Keratinocyte (primary cell): ENCODE measurements around the gene ZNF682.
"Not testable (repeated sequence)": the region's sequence is repeated elsewhere in the genome, so short reads cannot be mapped to it uniquely, and the experiment has no call there.

Source experiments
- EZH2 ChIP-seq: IDR thresholded peaks from one replicate; pipeline ENCODE4 v1.6.1; 2012; ENCODE audit warnings: inconsistent platforms, mild to moderate bottlenecking, low read length, moderate library complexity
- TF ChIP-seq, protein P1 (sequence below), 3 experiments: IDR thresholded peaks in 1 of 3; conservative IDR thresholded peaks in 1 of 3; optimal IDR thresholded peaks in 1 of 3; 2 replicates in 2 of 3; 3 replicates in 1 of 3; pipeline versions ENCODE3 to v1.5.1; 2011; ENCODE audit warnings: low read length in 3 of 3, mild to moderate bottlenecking in 3 of 3, moderate library complexity in 2 of 3, control low read depth in 1 of 3, inconsistent platforms in 1 of 3; ENCODE audit not compliant: insufficient read depth in 2 of 3; ENCODE audit errors: extremely low read depth in 1 of 3

DNA sequence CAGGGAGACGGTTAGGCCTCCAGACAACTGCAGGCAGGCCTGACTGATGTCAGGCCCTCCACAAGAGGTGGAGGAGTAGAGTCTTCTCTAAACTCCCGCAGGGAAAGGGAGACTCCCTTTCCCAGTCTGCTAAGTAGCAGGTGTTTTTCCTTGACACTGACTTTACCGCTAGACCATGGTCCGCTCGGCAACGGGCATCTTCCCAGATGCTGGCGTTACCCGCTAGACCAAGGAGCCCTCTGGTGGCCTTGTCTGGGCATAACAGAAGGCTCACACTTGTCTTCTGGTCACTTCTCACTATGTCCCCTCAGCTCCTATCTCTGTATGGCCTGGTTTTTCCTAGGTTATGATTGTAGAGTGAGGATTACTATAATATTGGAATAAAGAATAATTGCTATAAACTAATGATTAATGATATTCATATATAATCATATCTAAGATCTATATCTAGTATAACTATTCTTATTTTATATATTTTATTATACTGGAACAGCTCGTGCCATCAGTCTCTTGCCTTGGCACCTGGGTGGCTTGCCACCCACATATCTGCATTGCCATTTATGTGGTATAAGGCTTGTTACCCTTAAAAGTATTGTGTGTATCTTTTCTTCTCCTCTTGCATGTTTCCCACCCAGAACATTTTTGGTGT is 80.0 kb downstream of the ZNF682 start:
- not testable (repeated sequence) for TF ChIP-seq EZH2
- TF ChIP-seq, protein P1, sequence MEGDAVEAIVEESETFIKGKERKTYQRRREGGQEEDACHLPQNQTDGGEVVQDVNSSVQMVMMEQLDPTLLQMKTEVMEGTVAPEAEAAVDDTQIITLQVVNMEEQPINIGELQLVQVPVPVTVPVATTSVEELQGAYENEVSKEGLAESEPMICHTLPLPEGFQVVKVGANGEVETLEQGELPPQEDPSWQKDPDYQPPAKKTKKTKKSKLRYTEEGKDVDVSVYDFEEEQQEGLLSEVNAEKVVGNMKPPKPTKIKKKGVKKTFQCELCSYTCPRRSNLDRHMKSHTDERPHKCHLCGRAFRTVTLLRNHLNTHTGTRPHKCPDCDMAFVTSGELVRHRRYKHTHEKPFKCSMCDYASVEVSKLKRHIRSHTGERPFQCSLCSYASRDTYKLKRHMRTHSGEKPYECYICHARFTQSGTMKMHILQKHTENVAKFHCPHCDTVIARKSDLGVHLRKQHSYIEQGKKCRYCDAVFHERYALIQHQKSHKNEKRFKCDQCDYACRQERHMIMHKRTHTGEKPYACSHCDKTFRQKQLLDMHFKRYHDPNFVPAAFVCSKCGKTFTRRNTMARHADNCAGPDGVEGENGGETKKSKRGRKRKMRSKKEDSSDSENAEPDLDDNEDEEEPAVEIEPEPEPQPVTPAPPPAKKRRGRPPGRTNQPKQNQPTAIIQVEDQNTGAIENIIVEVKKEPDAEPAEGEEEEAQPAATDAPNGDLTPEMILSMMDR (optimal IDR thresholded peaks at IDR 0.05 in 1 of 3, IDR thresholded peaks at IDR 0.05 in 1 of 3, conservative IDR thresholded peaks at IDR 0.05 in 1 of 3; ENCODE audit: extremely low read depth in 1 of 3, insufficient read depth in 2 of 3, low read length in 3 of 3): peak; percentile 19 to 55 (median 22)
